BE2C (cell line): Measurements from ENCODE around the gene SLC2A6.

ENCODE experiments used
- DNase-seq: peaks from one replicate; pipeline ENCODE4 v3.0.0-alpha.2; 2020
- H3K27me3 ChIP-seq: fragments of 250-450 bp; sonication (Bioruptor Pico); 2 replicates; pipeline ENCODE4 v1.5.1; 2020; ENCODE audit warnings: mild to moderate bottlenecking
- H3K36me3 ChIP-seq: fragments of 250-450 bp; sonication (Bioruptor Pico); 2 replicates; pipeline ENCODE4 v1.5.1; 2020; ENCODE audit warnings: mild to moderate bottlenecking
- H3K4me1 ChIP-seq: fragments of 250-450 bp; sonication (Bioruptor Pico); 2 replicates; pipeline ENCODE4 v1.5.1; 2020
- H3K4me3 ChIP-seq: 2 replicates; pipeline ENCODE4 v1.5.1; 2011; ENCODE audit warnings: low read depth, low read length
- H3K9me3 ChIP-seq: fragments of 250-450 bp; sonication (Bioruptor Pico); 2 replicates; pipeline ENCODE4 v1.5.1; 2020
- CTCF ChIP-seq: IDR thresholded peaks from 2 replicates; pipeline ENCODE4 v1.5.1; 2012; ENCODE audit warnings: mild to moderate bottlenecking, low read depth, low read length

The SLC2A6 gene

GRCh38 chr9:133421615-133422542, 57.0 kb downstream of the SLC2A6 start, which contains the start of gene ADAMTS13:
Gene ADAMTS13 (plus strand): TSS chr9:133422367. CDS start chr9:133422444, 77 bp downstream.
- no peak within 1 kb of the TSS for H3K4me3 ChIP-seq
- peak; percentile 54 for DNase-seq
- H3K4me1 ChIP-seq, result no peaks in the 10 kb centered on the region
- peak; percentile 48 for TF ChIP-seq CTCF
- no peaks in the 10 kb centered on the region for H3K9me3 ChIP-seq
- H3K27me3 ChIP-seq, result no peaks in the 10 kb centered on the region
- H3K36me3 ChIP-seq, result no peaks in the 10 kb centered on the region
